NCI-H446 (cell line): ENCODE measurements around the gene WWTR1.

Source experiments
- DNase-seq, 2 experiments: peaks; one replicate each; lab custom pipeline; 2025; lab: John Stamatoyannopoulos, UW

WWTR1 gene

DNA sequence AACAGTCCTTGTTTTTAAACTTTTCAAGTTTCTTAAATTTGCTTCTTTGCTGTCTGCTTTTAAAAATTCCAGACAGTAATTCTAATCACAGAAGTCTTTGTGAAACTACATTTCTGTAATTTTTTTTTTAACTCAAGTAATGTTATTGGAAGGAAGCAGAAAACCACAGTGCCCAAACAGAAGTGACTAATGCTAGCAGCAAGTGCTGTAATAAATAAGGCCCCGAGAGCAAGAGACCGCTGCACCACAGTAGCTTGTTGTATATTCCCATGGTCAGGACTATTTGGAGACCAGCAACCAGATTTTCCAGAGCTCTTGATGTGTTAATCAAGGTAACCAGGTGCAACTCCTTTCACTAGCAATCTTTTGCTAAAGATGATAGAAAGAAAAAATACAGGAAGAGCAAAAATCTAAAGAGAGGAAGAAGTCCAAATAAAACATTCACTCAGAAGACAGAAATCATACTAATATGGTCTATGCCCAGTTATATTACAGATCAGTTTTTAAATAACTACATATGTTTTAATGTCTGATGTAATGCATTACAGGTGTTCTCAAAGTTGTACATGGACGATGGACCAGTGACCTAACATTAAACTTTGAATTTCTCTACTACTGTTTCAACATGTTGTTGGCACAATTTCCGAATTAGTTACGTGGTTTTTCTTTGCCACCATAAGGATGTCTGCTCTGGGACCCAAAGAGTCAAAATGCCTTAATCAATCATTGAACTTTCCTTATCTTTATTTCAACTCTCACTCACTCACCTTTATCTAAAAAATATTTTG lies 36.4 kb downstream of the WWTR1 start:
- DNase-seq = no peak

GRCh38 chr3:149620291-149621020 lies 37.4 kb downstream of the WWTR1 start:
- no peak for DNase-seq

- DNase-seq = peak in 1 of 2 experiments; percentile 72
Observed at GRCh38 chr3:149619136-149619535, 38.7 kb downstream of the WWTR1 start.

DNA sequence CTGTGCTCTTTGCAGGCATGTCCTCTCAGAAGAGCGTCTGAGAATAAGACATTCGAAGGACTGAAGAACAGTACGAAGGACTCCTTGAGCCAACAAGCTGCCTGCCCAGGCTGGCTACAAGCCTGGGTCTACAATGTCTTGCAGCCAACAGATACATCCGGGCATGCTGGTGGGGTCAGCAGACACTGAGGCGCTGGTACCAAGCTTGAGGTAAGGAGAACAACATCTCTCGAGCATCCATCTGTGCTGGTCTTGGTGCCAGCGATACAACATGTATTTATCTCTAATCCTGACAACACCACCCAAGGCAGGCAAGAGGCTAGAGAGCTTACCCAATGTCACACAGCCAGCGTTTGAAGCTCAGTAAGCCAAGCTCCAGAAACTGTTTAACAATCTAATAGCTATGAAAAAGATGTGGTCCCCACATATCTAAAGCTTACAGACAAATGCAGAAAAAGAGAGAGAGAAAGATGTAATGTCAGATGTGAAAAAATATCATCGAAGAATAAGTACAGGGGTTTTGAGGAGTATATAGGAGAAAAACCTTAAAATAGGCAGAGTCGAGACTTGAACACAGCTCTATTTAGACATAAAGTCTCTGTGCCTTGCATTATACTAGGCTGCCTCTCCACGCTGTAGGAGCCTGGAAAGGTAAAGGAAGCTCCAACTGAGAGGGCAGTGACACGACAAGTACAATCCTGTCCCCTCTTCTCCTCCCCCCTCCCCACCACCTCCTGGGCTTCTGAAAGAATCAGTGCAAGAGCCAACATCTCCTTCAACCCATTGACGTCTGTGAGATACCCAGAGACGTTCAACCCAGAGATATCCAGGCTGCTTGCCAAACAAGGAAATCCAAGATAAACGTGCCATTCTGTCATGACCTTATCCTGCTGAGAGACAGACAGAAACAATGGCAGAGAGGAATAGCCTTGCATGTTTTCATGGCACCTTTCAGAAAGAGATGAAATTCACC lies 39.4 kb downstream of the WWTR1 start:
- DNase-seq = peak; percentile 96 to 98

DNA sequence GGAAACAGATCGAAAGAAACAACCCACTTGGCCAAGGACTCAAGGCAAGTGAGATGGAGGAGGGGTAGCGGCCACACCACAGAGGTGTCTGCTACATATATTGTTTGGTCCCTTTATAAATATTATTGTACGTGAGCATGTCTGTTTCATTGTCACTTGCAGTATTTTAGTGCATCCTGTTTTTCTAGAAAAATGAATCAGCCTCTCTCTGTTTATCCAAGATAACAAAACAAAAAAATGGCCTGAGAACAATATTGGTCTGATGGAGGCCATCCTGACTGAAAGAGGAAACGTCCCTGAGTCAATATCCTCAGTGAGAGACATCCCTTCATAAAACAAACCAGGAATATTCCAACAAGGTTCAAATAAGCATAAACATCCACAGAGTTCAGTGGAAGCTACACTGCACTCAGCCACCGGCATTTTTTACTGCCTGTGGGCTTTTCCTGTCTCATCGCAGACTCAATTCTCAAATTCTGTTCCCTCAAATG lies 42.0 kb downstream of the WWTR1 start:
- no peak for DNase-seq

- DNase-seq = peak in 1 of 2 experiments; percentile 71
Observed at GRCh38 chr3:149613988-149614387, 43.8 kb downstream of the WWTR1 start.

- DNase-seq = no peak
Observed at GRCh38 chr3:149612456-149612855, 45.4 kb downstream of the WWTR1 start.

- peak; percentile 48 to 77 for DNase-seq
Observed at GRCh38 chr3:149611149-149611548, 46.7 kb downstream of the WWTR1 start.

DNA sequence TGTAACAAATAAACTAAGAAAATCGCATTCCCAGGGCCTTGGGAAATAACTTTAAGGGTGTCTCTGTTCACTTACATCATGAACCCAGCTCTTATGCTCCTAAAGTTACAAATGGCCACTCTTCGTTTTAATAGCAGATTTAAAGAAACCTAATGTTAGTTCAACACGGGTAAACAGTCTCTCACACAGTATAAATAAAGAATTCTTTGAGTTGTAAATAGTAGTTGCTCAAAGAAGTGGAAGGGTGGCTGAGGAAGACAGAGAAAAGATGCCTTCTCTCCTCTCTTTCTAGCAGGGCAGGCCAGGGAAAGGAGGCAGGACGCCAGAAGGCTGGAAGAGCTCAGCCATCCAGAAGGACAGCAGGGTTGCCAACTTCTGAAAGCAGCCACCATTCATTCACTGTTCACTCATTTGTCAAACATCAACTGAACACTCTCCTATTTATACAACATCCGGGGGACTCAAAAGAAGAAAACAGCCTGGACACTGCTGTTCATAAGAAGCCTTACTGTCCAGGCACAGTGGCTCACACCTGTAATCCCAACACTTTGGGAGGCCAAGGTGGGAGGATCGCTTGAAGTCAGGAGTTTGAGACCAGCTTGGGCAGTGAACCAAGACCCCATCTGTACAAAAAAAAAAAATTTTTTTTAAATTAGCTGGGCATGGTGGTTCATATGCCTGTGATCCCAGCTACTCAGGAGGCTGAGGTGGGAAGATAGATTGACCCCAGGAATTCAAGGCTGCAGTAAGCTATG lies 47.3 kb downstream of the WWTR1 start:
- DNase-seq = peak; percentile 91 to 93

DNA sequence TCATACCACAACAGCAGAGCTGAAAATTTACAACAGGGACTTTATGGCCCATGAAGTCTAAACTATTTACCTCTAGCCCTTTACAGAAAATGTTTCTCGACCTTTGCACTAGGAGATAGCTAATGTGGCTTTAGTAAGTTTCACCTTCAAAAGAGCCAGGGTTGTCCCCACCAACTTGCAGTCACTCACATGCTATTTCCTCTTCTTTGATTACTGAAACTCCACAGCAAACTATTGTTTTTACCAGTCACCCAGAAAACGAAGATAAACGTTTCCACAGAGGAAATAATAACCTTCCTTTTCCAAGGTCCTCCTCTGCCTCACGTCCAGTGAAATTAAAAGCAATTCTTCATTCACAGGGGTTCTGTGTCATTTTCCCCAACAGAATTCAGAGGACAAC lies 48.2 kb downstream of the WWTR1 start:
- no peak for DNase-seq

DNA sequence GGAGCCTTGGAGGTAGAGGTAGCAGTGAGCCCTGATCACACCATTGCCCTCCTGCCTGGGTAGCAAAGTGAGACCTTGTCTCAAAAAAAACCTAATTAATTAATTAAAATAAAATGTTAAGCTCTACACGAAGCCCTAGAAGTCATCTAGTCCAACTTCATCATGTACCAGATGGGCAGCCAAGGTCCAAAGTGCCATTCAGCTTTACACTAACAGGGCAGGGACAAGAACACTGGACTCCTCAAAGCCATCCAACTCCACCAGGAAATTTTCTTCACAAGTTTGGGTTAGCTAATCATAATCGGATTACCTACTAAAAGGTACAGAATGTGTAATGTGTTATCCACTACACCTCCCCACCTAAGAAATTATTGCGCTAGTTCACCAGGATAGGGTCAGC lies 48.8 kb downstream of the WWTR1 start:
- no peak for DNase-seq

DNA sequence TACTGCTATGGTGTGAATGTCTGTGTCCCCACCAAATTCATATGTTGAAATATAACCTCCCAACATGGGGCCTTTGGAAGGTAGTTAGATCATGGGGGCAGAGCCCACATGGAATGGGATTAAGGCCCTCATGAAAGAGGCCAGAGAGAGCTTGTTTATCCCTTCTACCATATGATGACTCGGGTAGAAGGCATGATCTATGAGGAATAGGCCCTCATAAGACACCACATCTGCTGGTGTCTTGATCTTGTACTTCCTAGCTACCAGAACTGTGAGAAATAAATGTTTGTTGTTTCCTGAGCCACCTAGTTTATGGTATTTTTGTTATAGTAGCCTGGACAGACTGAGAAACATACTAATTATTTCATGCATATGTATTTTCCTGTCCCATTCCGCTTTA lies 51.9 kb downstream of the WWTR1 start:
- DNase-seq = no peak

- no peak for DNase-seq
Observed at GRCh38 chr3:149604125-149604875, 53.5 kb downstream of the WWTR1 start.

- no peak for DNase-seq
Observed at GRCh38 chr3:149603126-149604074, 54.4 kb downstream of the WWTR1 start.

GRCh38 chr3:149600634-149601033 lies 57.2 kb downstream of the WWTR1 start:
- DNase-seq = peak; percentile 87 to 94

DNA sequence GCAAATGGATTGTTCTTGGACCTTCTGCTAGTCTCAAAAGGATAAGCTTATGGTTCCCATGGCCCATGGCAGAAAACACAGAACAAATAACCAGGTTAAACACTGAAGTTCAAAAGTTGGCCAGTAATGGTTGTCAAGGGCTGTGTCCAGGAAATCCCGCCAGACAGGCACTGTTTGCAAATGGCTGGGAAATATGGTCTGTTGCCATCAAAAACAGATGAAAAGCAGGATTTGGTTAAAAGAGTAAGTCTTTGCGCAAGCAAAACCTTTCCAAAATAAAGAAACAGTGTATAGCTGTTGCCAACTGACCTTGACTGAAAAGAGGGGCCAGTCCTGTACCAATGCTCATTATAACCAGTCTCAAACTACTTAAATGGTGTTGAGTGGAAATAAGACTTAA lies 58.6 kb downstream of the WWTR1 start:
- peak; percentile 86 to 90 for DNase-seq

GRCh38 chr3:149596134-149596770 lies 61.6 kb downstream of the WWTR1 start:
- DNase-seq = peak; percentile 60 to 82

GRCh38 chr3:149593418-149594160 lies 64.2 kb downstream of the WWTR1 start:
- DNase-seq = no peak
